HG03432 (cell line): ENCODE results near the gene PFKFB4.

Source experiments
- ATAC-seq: cut with Tn5 transposase; IDR thresholded peaks from one replicate; pipeline ENCODE4 v1.9.1; 2021; ENCODE audit warnings: mild to moderate bottlenecking, moderate library complexity; ENCODE audit not compliant: unreplicated experiment

Gene PFKFB4

DNA sequence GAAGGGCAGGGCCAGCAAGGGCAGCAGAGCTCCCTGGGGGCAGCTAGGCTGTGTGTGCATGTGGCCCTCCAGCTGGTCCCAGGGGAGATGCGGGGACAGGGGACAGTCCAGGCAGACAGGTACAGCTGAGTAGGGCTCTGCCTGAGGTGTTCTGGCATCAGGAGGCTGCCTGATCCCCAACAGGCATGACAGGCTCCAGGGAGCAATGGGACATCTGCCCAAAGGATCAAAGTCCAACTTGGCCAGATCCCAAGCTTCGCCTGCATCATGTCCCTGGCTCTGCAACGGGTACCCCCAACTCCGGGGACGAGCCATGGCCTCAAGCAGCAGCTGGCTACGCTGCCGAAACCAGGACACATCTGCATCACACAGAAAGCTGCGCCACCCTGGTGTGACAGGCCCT lies 88.3 kb downstream of the PFKFB4 start:
- ATAC-seq: no peak
